ENCODE data around the gene TMEM108.

TMEM108 gene

GRCh38 chr3:133246119-133246518 is 207.9 kb downstream of the TMEM108 start:
- DNase-seq = no peak

DNA sequence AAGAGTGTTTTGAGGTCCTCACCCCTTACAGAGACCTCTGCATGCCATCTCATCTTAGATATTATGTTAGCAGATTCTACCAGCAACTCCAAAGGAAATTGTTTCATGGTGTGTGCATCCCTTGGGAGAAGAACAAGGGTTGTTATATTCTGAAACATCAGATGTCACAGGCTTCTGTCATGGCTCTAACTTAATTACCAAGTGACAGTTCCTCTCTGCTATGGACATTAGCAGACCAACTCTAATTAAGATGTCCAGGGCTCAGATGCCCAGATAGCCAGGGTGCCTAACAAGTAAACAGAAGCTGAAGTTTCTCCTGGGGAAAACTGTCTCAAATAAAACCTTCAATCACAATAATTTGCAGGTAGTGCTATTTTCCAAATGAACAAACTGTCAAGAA is 208.6 kb downstream of the TMEM108 start:
- DNase-seq = no peak

- no peak for DNase-seq
These were observed 210.2 kb downstream of the TMEM108 start for GRCh38 chr3:133248389-133248788.

DNA sequence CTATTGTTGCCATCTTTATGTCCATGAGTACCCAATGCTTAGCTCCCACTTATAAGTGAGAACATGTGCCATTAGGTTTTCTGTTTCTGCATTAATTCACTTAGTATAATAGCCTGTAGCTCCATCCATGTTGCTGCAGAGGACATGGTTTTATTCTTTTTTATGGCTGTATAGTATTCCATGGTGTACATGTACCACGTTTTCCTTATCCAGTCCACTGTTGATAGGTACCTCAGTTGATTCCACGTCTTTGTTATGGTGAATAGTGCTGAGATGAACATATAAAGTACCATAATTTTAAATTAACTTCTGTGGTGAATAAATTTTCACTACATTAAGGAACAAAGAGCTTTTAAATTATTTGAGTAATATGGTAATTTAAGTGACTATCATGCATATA is 211.3 kb downstream of the TMEM108 start:
- DNase-seq = no peak

DNA sequence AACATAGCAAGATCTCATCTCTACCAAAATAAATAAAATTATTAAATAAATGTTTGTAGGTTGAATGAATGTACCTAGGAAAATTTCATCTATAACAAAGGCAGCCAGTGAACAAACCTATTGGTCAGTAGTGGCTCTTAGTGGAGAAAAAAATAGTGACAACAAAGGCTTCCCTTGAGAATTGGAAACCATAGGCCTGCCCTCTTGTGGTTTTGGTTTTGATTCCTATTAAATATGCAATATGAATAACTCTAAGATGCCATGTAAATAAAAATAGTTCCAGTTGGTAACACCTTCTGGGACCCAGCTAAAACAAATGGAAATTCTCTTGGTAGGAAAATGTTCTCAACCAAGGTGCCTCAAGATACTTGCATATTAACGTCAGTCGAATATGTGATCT is 216.0 kb downstream of the TMEM108 start:
- DNase-seq = no peak

DNA sequence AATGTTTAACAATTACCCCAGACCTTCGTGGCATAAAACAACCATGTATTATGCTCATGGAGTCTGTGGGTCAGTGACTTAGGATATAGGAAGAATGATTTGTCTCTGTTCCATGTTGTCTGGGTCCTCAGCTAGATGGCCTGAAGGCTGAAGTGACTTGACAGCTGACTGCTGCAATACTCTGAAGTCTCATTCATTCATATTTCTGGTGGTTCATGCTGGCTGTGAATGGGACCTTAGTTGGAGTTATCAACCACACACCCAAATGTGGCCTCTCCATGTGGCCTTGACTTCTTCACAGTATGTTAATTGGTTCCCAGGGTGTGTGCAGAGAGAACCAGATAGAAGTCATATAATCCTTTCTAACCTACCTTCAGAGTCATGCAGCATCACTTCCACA is 216.5 kb downstream of the TMEM108 start:
- no peak for DNase-seq

GRCh38 chr3:133256787-133257483 is 218.7 kb downstream of the TMEM108 start:
- no peak for DNase-seq

GRCh38 chr3:133258358-133258757 is 220.2 kb downstream of the TMEM108 start:
- DNase-seq = no peak

DNA sequence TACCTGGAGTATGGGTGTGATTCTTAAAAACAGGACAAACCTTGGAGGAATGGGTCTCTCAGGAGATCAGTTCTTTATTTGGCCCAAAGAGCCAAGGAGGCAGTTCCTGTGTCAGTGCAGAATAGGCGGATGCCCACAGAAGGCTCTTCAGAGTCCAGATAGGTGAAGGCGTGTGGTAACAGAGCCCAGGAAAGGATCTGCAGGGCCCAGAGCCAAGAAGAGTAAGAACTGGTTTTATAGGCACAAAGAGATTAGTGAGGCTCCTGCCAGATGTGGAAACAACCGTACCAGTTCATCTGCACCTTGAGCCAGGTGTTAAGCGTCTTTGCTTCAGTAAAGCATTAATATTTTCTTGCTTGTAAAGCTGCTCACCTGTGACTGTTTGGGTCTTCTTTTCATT is 221.6 kb downstream of the TMEM108 start:
- DNase-seq = no peak

GRCh38 chr3:133262333-133262732 is 224.1 kb downstream of the TMEM108 start:
- DNase-seq = no peak

- no peak for DNase-seq
These were observed 226.7 kb downstream of the TMEM108 start for GRCh38 chr3:133264920-133265319.

GRCh38 chr3:133268726-133269134 is 230.5 kb downstream of the TMEM108 start:
- no peak for DNase-seq

- no peak for DNase-seq
These were observed 231.2 kb downstream of the TMEM108 start for GRCh38 chr3:133269393-133269792.

- DNase-seq = no peak
These were observed 232.4 kb downstream of the TMEM108 start for GRCh38 chr3:133270631-133271030.

DNA sequence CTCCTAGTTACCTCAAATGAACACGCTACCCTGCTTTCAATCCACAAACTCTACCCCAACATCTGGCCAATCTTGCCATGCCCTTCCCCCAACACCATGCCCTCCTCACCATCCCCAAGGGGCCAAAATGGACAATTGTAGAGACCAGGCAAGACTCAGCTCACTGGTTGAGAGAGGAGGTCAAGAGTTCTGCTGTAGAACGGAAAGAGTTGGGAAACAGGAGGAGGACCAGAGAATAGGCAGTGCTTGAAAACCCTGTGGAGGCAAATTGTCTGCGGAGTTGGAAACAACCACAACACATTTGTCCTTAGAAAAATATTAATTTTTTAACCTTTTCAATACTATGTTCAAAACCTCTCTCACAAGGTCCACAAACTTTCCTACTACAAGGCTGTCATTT is 232.9 kb downstream of the TMEM108 start:
- no peak for DNase-seq

- DNase-seq = no peak
These were observed 233.3 kb downstream of the TMEM108 start for GRCh38 chr3:133271539-133271938.

GRCh38 chr3:133273346-133273745 is 235.2 kb downstream of the TMEM108 start:
- DNase-seq = no peak

DNA sequence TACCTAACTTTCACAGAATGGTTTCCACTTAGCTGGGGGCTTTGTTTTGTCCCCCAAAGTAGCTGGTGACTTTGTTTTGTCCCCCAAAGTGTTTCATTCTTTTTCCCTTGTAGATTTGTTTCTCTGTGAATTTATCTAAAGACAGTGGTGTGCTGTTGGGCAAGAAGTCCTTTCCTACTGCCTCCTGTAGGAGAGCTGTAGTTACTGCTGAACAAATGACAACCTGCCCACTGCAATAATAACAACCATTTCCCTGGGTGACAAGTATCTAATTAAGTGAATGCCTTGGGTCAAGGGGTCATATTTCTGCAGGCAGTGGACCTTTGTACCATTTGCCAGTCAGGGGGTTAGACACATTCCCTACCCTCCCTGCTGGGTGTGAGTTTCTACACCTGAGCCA is 236.3 kb downstream of the TMEM108 start:
- no peak for DNase-seq

DNA sequence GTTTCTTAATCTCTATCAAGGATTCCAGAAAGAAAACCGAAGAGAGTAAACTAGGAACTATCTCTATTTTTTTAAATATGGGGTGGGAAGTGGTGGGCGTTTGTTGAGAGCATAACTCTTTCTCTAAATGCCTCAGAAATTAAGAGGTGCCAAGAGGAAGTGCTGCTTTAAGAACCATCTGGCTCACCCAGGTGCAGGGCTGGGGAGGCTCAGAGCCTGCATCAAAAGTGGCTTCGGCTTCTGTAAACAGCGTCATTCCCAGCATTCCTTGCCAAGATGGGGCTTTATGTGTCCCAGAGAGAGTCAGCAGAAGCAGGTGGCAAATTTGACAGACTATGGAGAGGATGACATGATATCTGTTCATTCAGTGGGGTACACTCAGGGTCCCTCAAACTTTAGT is 238.4 kb downstream of the TMEM108 start:
- DNase-seq = no peak

- DNase-seq = no peak
These were observed 239.6 kb downstream of the TMEM108 start for GRCh38 chr3:133277813-133278212.

GRCh38 chr3:133278260-133279043 is 240.3 kb downstream of the TMEM108 start:
- DNase-seq = no peak

DNA sequence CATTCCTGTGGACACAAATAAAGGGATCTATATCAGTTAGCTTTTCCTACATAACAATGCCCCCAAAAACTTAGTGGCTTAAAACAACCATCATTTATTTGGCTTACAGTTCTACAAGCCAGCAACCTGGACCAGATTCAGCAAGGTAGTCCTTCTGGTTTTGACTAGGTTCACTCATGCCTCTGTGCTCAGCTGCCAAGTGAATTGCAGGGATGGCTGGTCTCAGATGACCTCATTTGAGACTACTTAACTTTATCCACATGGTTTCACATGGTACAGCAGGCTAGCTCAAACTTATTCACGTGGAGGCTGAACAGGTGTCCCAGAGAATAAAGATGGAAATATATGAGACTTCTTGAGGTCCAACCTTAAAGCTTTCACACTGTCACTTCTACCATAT is 242.4 kb downstream of the TMEM108 start:
- no peak for DNase-seq

DNA sequence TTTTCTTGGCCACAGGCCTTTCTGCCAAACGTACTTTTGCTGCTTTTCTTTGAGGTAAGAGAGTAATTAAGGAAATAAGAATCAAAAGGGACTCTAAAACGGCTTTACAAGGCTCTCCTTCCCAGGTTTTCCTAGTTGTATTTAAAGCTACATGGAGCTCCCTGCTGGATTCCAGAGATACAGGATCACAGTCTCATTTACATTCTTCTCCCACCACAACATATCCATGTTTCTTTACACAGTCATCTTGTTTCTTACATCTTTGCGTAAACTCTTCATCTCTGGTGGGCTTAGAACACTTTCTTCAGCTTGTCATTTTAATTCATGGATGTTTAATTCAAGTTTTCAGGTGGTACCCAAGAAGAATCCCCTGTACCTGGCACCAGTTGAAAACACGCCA is 244.0 kb downstream of the TMEM108 start:
- no peak for DNase-seq

DNA sequence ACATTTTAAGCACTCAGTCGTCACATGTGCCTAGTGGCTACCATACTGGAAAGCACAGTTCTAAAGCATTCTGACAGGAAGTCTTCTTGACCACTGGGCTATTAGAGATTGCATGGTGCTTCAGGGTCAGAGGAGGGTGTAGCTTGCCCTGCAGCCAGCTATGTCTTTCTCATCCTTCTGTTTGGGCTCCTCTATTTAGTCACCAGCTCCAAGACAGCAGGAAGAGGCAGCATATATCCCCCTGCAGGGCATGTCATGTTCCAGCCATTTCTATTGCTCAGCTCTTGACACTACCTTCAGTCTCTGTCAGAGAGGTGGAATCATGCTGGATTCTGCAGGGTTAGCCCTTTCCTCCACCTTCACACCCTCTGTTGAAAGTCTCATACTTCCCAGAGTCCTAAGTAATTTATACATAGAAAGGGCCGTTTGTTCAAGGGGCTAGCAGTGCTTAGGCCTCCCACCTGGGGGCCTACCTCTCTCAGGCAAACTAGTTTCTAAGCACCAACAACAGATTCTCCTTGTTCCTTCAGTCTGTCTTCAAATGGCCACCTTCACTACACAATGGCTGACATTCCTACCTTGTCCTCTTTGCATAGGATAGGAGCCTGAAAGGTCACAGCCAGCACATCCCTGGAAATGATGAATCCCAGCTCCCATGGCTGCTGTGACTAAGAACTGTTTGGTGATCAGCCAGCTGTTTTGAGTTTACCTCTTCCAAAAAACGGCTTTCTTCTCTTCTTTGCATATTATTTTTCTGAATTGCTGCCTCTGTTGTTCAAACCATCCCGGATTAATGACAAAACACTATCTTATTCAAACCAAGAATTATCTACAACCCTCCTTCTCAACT is 246.0 kb downstream of the TMEM108 start:
- no peak for DNase-seq
